HG02642 (cell line): Measurements from ENCODE around the gene IL27RA.

Experiments used
- ATAC-seq: cut with Tn5 transposase; IDR thresholded peaks from one replicate; pipeline ENCODE4 v1.9.1; 2021; ENCODE audit warnings: mild to moderate bottlenecking; ENCODE audit not compliant: unreplicated experiment, poor library complexity

IL27RA gene

DNA sequence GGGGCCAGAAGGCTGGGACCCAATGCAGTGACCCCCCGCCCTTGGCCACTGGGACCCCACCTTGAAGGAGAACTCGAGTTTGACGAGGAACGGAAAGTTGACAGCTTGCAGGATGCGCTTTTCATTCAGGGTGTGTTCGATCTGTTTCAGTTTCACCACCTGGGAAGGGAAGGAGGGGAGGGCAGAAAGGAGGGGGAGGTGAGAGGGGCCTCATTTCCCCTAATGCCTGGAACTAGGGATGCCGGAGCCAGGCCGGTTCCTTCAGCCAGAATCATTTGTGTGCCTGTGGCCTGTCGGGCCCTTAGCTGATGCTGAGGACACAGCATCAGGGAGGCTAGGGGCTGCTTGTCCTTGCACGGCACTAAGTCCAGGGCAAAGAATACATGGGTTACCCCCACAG is 71.2 kb downstream of the IL27RA start:
- no peak for ATAC-seq
